Neural progenitor cell (in vitro differentiated cells): ENCODE results near the gene VTI1A. TPM values are rescaled to one million over a fixed set of nuclear protein-coding genes. Genes with fewer than 3 reads are reported as not detected.

ENCODE experiments used
- DNase-seq: peaks from one replicate; pipeline ENCODE4 v3.0.0-alpha.2; 2016; ENCODE audit warnings: low spot score
- H2AFZ ChIP-seq: fragments of 200-600 bp; sonication (generic); replicated peaks from 2 replicates; pipeline ENCODE4 v1.6.1; 2016; ENCODE audit warnings: antibody characterized with exemption
- H3F3A ChIP-seq: fragments of 200-600 bp; sonication (generic); 2 replicates; pipeline ENCODE4 v1.6.1; 2016; ENCODE audit warnings: antibody characterized with exemption, low read depth
- H3K27ac ChIP-seq: fragments of 200-600 bp; sonication (generic); 2 replicates; pipeline ENCODE4 v1.5.1; 2016; ENCODE audit warnings: mild to moderate bottlenecking
- H3K27me3 ChIP-seq: fragments of 200-600 bp; sonication (generic); 2 replicates; pipeline ENCODE4 v1.6.1; 2016; ENCODE audit warnings: mild to moderate bottlenecking, moderate library complexity
- H3K36me3 ChIP-seq: fragments of 200-600 bp; sonication (generic); 2 replicates; pipeline ENCODE4 v1.5.1; 2016
- H3K4me1 ChIP-seq: fragments of 200-600 bp; sonication (generic); 2 replicates; pipeline ENCODE4 v1.6.1; 2016; ENCODE audit warnings: mixed run types
- H3K4me2 ChIP-seq: fragments of 200-600 bp; sonication (generic); 2 replicates; pipeline ENCODE4 v1.6.1; 2016
- H3K4me3 ChIP-seq: fragments of 200-600 bp; sonication (generic); 2 replicates; pipeline ENCODE4 v1.5.1; 2016
- H3K79me2 ChIP-seq: fragments of 200-600 bp; sonication (generic); 2 replicates; pipeline ENCODE4 v1.6.1; 2016; ENCODE audit warnings: low read depth
- H3K9ac ChIP-seq: fragments of 200-600 bp; sonication (generic); 2 replicates; pipeline ENCODE4 v1.6.1; 2016
- H3K9me3 ChIP-seq: fragments of 200-600 bp; sonication (generic); 2 replicates; pipeline ENCODE4 v1.5.1; 2016; ENCODE audit warnings: low read depth
- H4K20me1 ChIP-seq: fragments of 200-600 bp; sonication (generic); 2 replicates; pipeline ENCODE4 v1.6.1; 2016; ENCODE audit warnings: low read depth
- H3K27ac Mint-ChIP-seq: 3 replicates; pipeline ENCODE4 v1.8.0; 2021; ENCODE audit warnings: mixed read lengths
- H3K27me3 Mint-ChIP-seq: 2 replicates; pipeline ENCODE4 v1.8.0; 2022; ENCODE audit warnings: low read depth, mild to moderate bottlenecking, inconsistent platforms, moderate library complexity, mixed read lengths; ENCODE audit not compliant: insufficient read depth
- H3K36me3 Mint-ChIP-seq: 3 replicates; pipeline ENCODE4 v1.8.0; 2021; ENCODE audit warnings: mixed read lengths
- H3K4me1 Mint-ChIP-seq: 3 replicates; pipeline ENCODE4 v1.8.0; 2021; ENCODE audit warnings: mixed read lengths
- H3K4me3 Mint-ChIP-seq: 3 replicates; pipeline ENCODE4 v1.8.0; 2021; ENCODE audit warnings: mild to moderate bottlenecking, moderate library complexity, mixed read lengths
- H3K9me3 Mint-ChIP-seq: 3 replicates; pipeline ENCODE4 v1.8.0; 2020; ENCODE audit warnings: mixed read lengths
- CTCF ChIP-seq: fragments of 200-600 bp; sonication (generic); IDR thresholded peaks from 2 replicates; pipeline ENCODE4 v1.5.1; 2017; ENCODE audit warnings: antibody characterized with exemption, mild to moderate bottlenecking
- EZH2 ChIP-seq: fragments of 200-600 bp; sonication (generic); IDR thresholded peaks from 2 replicates; pipeline ENCODE4 v1.6.1; 2017; ENCODE audit warnings: antibody characterized with exemption, mild to moderate bottlenecking, moderate library complexity
- EZH2phosphoT487 ChIP-seq: fragments of 200-600 bp; sonication (generic); IDR thresholded peaks from 2 replicates; pipeline ENCODE4 v1.6.1; 2017; ENCODE audit warnings: antibody characterized with exemption
- total RNA-seq: library from RNA; depleted of rRNA; stranded (reverse); fragments of >200 nt; gene quantifications from 2 replicates; pipeline ENCODE4 v1.2.3, GENCODE V29; 2015; ENCODE audit warnings: low replicate concordance

The VTI1A gene
- total RNA-seq, 1 donor from 2014 or later, result 28.8 TPM

GRCh38 chr10:112653215-112653614, 206.2 kb downstream of the VTI1A start:
- peaks cover 3% of the 10 kb centered on the region for H3F3A ChIP-seq

GRCh38 chr10:112653851-112654250, 206.8 kb downstream of the VTI1A start:
- H3K36me3 Mint-ChIP-seq, result no peaks in the 10 kb centered on the region
- H3K27ac Mint-ChIP-seq, result no peak overlapping the region
- H3K27me3 ChIP-seq, result no peaks in the 10 kb centered on the region
- H3K9ac ChIP-seq, result no peak overlapping the region
- H4K20me1 ChIP-seq, result no peaks in the 10 kb centered on the region
- no peak for DNase-seq
- no peaks in the 10 kb centered on the region for H3K79me2 ChIP-seq
- no peaks in the 10 kb centered on the region for H3K36me3 ChIP-seq
- H3K4me3 Mint-ChIP-seq, result no peak overlapping the region
- H3K9me3 ChIP-seq, result no peaks in the 10 kb centered on the region
- H3K4me3 ChIP-seq, result no peak overlapping the region
- no peaks in the 10 kb centered on the region for H3K9me3 Mint-ChIP-seq
- no peak overlapping the region for H2AFZ ChIP-seq
- peaks cover 4% of the 10 kb centered on the region for H3K27me3 Mint-ChIP-seq
- H3K4me1 ChIP-seq, result peaks cover 32% of the 10 kb centered on the region
- TF ChIP-seq EZH2phosphoT487 (no peak), EZH2 (no peak), CTCF (no peak)
- peaks cover 8% of the 10 kb centered on the region for H3F3A ChIP-seq
- no peak overlapping the region for H3K27ac ChIP-seq
- H3K4me2 ChIP-seq, result no peak overlapping the region
- peaks cover 13% of the 10 kb centered on the region for H3K4me1 Mint-ChIP-seq

More at GRCh38 chr10:112653215-112653614, 206.2 kb downstream of the VTI1A start:
- TF ChIP-seq EZH2phosphoT487 (no peak), CTCF (no peak), EZH2 (no peak)
- H3K27me3 ChIP-seq, result no peaks in the 10 kb centered on the region
- no peak overlapping the region for H3K27ac ChIP-seq
- H3K79me2 ChIP-seq, result no peaks in the 10 kb centered on the region
- DNase-seq, result no peak
- no peaks in the 10 kb centered on the region for H4K20me1 ChIP-seq
- Mint-ChIP-seq H3K27me3 (peaks cover 4% of the 10 kb centered on the region), H3K27ac (no peak overlapping the region), H3K4me1 (peaks cover 15% of the 10 kb centered on the region), H3K9me3 (no peaks in the 10 kb centered on the region), H3K36me3 (no peaks in the 10 kb centered on the region), H3K4me3 (no peak overlapping the region)
- H3K36me3 ChIP-seq, result no peaks in the 10 kb centered on the region
- H3K9ac ChIP-seq, result no peak overlapping the region
- no peak overlapping the region for H3K4me3 ChIP-seq
- peaks cover 28% of the 10 kb centered on the region for H3K4me1 ChIP-seq
- H3K4me2 ChIP-seq, result no peak overlapping the region
- H2AFZ ChIP-seq, result no peak overlapping the region
- H3K9me3 ChIP-seq, result no peaks in the 10 kb centered on the region

GRCh38 chr10:112654794-112655193, 207.8 kb downstream of the VTI1A start:
- no peak for DNase-seq
- peaks cover 34% of the 10 kb centered on the region for H3K4me1 ChIP-seq
- peaks cover 10% of the 10 kb centered on the region for H3K4me1 Mint-ChIP-seq
- no peak overlapping the region for H3K9ac ChIP-seq
- H3K4me3 ChIP-seq, result no peak overlapping the region
- H3K27me3 Mint-ChIP-seq, result peaks cover 4% of the 10 kb centered on the region
- H3K9me3 ChIP-seq, result no peaks in the 10 kb centered on the region
- no peak overlapping the region for H3K27ac Mint-ChIP-seq
- no peak overlapping the region for H3K4me2 ChIP-seq
- no peaks in the 10 kb centered on the region for H3K27me3 ChIP-seq
- no peaks in the 10 kb centered on the region for H3K79me2 ChIP-seq
- H3K36me3 Mint-ChIP-seq, result no peaks in the 10 kb centered on the region
- peaks cover 17% of the 10 kb centered on the region for H3F3A ChIP-seq
- no peak overlapping the region for H3K4me3 Mint-ChIP-seq
- H2AFZ ChIP-seq, result no peak overlapping the region
- H4K20me1 ChIP-seq, result no peaks in the 10 kb centered on the region
- H3K27ac ChIP-seq, result no peak overlapping the region
- TF ChIP-seq CTCF, result no peak
- TF ChIP-seq EZH2phosphoT487, result no peak
- TF ChIP-seq EZH2, result no peak
- H3K9me3 Mint-ChIP-seq, result no peaks in the 10 kb centered on the region
- no peaks in the 10 kb centered on the region for H3K36me3 ChIP-seq
